SK-N-SH treated with all-trans-retinoic acid at 6 μM for 48 hours (cell line): ENCODE measurements around the gene CACNA1B.

Experiments used
- ARNTL ChIP-seq: fragments of 450-650 bp; formaldehyde crosslinking; IDR thresholded peaks from 2 replicates; pipeline ENCODE4 v1.5.0; 2020; ENCODE audit warnings: low read depth, mild to moderate bottlenecking, moderate library complexity, borderline replicate concordance
- CREB5 ChIP-seq: fragments of 250-450 bp; sonication (Bioruptor Pico); IDR thresholded peaks from 2 replicates; pipeline ENCODE4 v1.5.1; 2020; ENCODE audit warnings: low read depth, mild to moderate bottlenecking, moderate library complexity
- CSDC2 ChIP-seq: fragments of 250-450 bp; sonication (Bioruptor Pico); IDR thresholded peaks from 2 replicates; pipeline ENCODE4 v1.5.0; 2020; ENCODE audit warnings: mild to moderate bottlenecking, moderate library complexity
- GLIS3 ChIP-seq: fragments of 250-450 bp; sonication (Bioruptor Pico); IDR thresholded peaks from 2 replicates; pipeline ENCODE4 v1.5.0; 2020; ENCODE audit warnings: mild to moderate bottlenecking, moderate library complexity
- ISL1 ChIP-seq: fragments of 250-450 bp; sonication (Bioruptor Pico); IDR thresholded peaks from 2 replicates; pipeline ENCODE4 v2.1.2; 2022; ENCODE audit warnings: mild to moderate bottlenecking, moderate library complexity
- PATZ1 ChIP-seq: fragments of 250-450 bp; sonication (Bioruptor Pico); IDR thresholded peaks from 2 replicates; pipeline ENCODE4 v1.8.0; 2020; ENCODE audit warnings: mild to moderate bottlenecking, moderate library complexity, borderline replicate concordance
- RARB ChIP-seq: fragments of 250-450 bp; sonication (Bioruptor Pico); IDR thresholded peaks from 2 replicates; pipeline ENCODE4 v1.8.0; 2021; ENCODE audit warnings: mild to moderate bottlenecking, moderate library complexity
- SNAI2 ChIP-seq: fragments of 250-450 bp; sonication (Bioruptor Pico); IDR thresholded peaks from 2 replicates; pipeline ENCODE4 v1.5.0; 2020; ENCODE audit warnings: mild to moderate bottlenecking, moderate library complexity
- TCF4 ChIP-seq: fragments of 250-450 bp; sonication (Bioruptor Pico); IDR thresholded peaks from 2 replicates; pipeline ENCODE4 v1.8.0; 2021; ENCODE audit warnings: mild to moderate bottlenecking, moderate library complexity, borderline replicate concordance
- ZC3H10 ChIP-seq: fragments of 250-450 bp; sonication (Bioruptor Pico); IDR thresholded peaks from 2 replicates; pipeline ENCODE4 v1.5.1; 2021; ENCODE audit warnings: mild to moderate bottlenecking, moderate library complexity
- ZFP3 ChIP-seq: fragments of 250-450 bp; sonication (Bioruptor Pico); IDR thresholded peaks from 2 replicates; pipeline ENCODE4 v1.5.0; 2020; ENCODE audit warnings: mild to moderate bottlenecking, moderate library complexity

GRCh38 chr9:137984520-137985257, 107.1 kb downstream of the CACNA1B start:
- TF ChIP-seq ARNTL, result no peak
- TF ChIP-seq PATZ1, result no peak
- TF ChIP-seq ZFP3 (CRISPR knock-in tag), result no peak
- TF ChIP-seq CREB5 (CRISPR knock-in tag), result no peak
- TF ChIP-seq ISL1 (CRISPR knock-in tag), result no peak
- TF ChIP-seq TCF4 (CRISPR knock-in tag), result no peak
- TF ChIP-seq SNAI2, result no peak
- TF ChIP-seq CSDC2 (CRISPR knock-in tag), result no peak
- no peak for TF ChIP-seq RARB (CRISPR knock-in tag)
- TF ChIP-seq GLIS3 (CRISPR knock-in tag), result no peak
- TF ChIP-seq ZC3H10 (CRISPR knock-in tag), result no peak
